Measurements from ENCODE around the gene PCSK6. TPM values are rescaled to one million over a fixed set of nuclear protein-coding genes. Genes with fewer than 3 reads are reported as not detected.

PCSK6 gene
- total RNA-seq, 1 donor from 2014 or later = 16.6 TPM

DNA sequence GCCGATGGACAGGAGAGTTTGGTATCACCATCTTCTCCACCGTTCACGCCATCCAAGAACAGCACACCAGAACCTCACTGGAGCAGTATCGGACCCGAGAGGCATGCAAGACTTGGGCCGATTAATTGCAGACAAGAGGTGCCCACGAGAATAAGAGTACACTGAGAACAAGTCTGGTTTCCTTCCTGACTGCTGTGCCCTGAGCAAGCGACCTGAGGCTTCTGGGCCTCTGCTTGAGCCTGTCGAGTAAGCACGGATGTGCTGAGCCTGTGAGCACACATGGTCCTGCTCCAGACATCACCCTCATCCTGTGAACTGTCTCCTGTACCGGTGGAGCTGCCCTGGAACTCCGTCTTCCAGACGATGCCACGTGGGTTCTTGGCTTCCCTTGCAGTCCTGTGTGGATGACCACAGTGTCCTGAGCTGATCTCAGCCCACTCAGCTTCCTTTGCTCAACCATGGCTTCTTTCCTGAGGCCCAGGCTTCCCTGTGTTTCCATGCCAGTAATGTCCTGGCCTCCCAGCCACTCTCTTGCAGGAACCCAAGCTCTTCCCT is 160.1 kb downstream of the PCSK6 start:
- no peaks in the 10 kb centered on the region for H3K9me3 ChIP-seq
- ATAC-seq = no peak
- no peak overlapping the region for H3K4me3 ChIP-seq
- DNase-seq = no peak
- H3K4me1 ChIP-seq = no peaks in the 10 kb centered on the region
- no peak overlapping the region for H3K27ac ChIP-seq
- intact Hi-C loops (cut with DNase I) = no loop called here
- TF ChIP-seq, protein P1, sequence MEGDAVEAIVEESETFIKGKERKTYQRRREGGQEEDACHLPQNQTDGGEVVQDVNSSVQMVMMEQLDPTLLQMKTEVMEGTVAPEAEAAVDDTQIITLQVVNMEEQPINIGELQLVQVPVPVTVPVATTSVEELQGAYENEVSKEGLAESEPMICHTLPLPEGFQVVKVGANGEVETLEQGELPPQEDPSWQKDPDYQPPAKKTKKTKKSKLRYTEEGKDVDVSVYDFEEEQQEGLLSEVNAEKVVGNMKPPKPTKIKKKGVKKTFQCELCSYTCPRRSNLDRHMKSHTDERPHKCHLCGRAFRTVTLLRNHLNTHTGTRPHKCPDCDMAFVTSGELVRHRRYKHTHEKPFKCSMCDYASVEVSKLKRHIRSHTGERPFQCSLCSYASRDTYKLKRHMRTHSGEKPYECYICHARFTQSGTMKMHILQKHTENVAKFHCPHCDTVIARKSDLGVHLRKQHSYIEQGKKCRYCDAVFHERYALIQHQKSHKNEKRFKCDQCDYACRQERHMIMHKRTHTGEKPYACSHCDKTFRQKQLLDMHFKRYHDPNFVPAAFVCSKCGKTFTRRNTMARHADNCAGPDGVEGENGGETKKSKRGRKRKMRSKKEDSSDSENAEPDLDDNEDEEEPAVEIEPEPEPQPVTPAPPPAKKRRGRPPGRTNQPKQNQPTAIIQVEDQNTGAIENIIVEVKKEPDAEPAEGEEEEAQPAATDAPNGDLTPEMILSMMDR (IDR thresholded peaks at IDR 0.05) = no peak
- no peaks in the 10 kb centered on the region for H3K36me3 ChIP-seq
- no peaks in the 10 kb centered on the region for H3K27me3 ChIP-seq

DNA sequence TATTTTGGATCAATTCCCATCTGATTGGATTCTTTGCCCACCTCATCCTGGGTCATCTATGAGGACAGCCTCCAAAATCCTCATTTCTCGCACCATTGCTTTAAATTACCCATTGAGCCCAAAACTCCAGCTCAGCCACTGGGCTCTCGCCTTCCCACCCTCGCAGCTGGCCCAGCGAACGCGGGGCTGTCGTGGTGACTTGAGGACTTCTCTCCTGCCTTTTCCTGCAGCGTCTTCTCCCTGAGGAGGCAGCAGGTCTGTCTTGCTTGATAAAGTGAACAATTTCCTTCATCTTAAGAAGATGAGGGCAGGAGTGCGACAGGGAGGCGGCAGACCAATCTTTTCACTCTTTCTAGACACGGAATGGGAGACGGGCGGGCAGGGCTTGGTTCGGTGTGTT is 161.5 kb downstream of the PCSK6 start:
- H3K36me3 ChIP-seq = no peaks in the 10 kb centered on the region
- H3K9me3 ChIP-seq = no peaks in the 10 kb centered on the region
- H3K4me1 ChIP-seq = no peaks in the 10 kb centered on the region
- intact Hi-C loops (cut with DNase I) = no loop called here
- ATAC-seq (no peak), DNase-seq (peak; percentile 46)
- H3K27me3 ChIP-seq = no peaks in the 10 kb centered on the region
- TF ChIP-seq, protein P1 (IDR thresholded peaks at IDR 0.05) = no peak
- H3K4me3 ChIP-seq = no peak overlapping the region
- H3K27ac ChIP-seq = no peak overlapping the region

DNA sequence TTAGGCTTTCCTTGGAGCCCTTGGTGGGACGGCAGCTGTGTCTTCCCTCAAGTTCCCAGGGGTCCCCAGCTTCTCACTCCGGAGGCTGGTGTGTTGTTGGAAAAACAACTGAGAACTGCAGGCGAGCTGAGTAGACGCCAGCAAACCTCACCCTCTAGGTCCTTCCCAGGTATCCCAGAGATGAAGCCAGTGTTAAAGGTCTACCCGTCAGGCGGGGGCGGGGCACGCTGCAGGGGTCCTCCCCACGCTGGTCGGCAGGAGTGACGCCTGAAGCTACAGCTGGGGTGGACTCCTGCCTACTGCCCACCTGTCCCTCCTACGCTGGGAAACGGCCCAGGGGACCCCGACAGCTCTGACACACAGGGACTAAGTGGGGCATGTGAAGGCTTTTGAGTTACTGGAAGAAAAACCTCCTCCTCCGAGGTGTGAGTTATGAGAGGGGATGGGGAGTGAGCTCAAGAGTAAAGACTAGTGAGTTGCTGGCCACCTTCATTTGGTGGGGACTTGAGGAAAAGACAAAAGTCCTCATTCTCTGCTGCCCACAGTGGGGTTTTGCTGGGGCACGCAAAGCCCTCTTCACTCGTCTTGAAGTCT is 162.3 kb downstream of the PCSK6 start:
- intact Hi-C loops (cut with DNase I) = no loop called here
- Histone ChIP-seq H3K4me1 (no peaks in the 10 kb centered on the region), H3K4me3 (no peak overlapping the region), H3K36me3 (no peaks in the 10 kb centered on the region), H3K9me3 (no peaks in the 10 kb centered on the region), H3K27ac (no peak overlapping the region), H3K27me3 (no peaks in the 10 kb centered on the region)
- peak; percentile 27 for DNase-seq
- TF ChIP-seq, protein P1 (IDR thresholded peaks at IDR 0.05) = no peak
- no peak for ATAC-seq

DNA sequence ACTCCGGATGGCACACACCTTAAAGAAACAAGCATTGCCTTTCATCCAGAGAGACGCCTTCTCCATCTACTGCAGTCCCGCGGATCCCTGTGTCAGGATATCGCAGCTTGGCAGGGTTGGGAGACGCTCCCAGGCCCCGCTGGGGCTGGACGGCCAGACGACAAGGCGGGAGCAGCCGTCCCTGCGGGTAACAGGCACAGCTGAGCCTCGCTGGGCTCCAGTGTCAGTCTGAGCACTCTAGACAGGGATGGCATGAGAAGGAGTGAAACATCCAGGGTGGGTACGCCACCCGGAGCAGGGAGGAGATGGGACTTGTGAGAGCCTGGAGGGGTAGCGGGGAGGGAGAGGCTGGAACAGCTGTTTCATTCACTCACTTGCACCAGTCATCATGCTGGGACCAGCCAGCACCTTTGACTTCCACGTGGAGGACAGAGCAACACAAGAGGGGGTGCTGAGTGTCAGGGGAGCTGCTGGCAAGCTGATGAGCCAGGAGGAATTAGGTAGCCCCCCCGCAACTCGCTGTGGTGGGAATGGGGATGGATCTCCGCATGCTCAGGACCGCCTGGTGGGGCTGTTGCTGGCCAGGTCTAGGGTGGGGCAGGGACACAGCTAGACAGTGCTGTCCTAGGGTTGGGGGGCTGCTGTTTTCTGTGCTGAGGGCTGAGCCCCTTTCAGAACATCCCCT is 162.9 kb downstream of the PCSK6 start:
- H3K27me3 ChIP-seq = no peaks in the 10 kb centered on the region
- intact Hi-C loops (cut with DNase I) = no loop called here
- no peak overlapping the region for H3K27ac ChIP-seq
- DNase-seq = peak; percentile 57
- TF ChIP-seq, protein P1 (IDR thresholded peaks at IDR 0.05) = no peak
- H3K9me3 ChIP-seq = no peaks in the 10 kb centered on the region
- H3K4me3 ChIP-seq = no peak overlapping the region
- H3K4me1 ChIP-seq = no peaks in the 10 kb centered on the region
- no peaks in the 10 kb centered on the region for H3K36me3 ChIP-seq
- no peak for ATAC-seq

DNA sequence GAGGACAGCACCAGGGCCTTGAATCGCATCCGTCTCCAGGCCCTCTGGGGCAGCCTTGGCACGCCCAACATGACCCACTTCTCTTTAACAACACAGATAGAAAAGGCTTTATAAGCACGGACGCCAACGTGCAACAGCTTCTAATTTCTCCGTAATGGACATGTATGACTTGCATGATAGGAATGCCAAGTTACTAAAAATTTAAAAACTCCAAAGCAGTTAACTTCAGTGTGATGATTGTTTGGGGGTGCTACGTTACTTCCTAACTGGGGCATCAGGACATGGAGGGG is 163.5 kb downstream of the PCSK6 start:
- Histone ChIP-seq H3K27ac (no peak overlapping the region), H3K27me3 (no peaks in the 10 kb centered on the region), H3K4me3 (no peak overlapping the region), H3K9me3 (no peaks in the 10 kb centered on the region), H3K36me3 (no peaks in the 10 kb centered on the region), H3K4me1 (no peaks in the 10 kb centered on the region)
- ATAC-seq (no peak), DNase-seq (no peak)
- intact Hi-C loops (cut with DNase I) = no loop called here
- TF ChIP-seq, protein P1 (IDR thresholded peaks at IDR 0.05) = no peak
